Heart right ventricle (tissue), 16 donors: Measurements from ENCODE around the gene ABHD17B. TPM values are rescaled to one million over a fixed set of nuclear protein-coding genes. Genes with fewer than 3 reads are reported as not detected.

ENCODE experiments used
- ATAC-seq, 8 donors: fragments of 200-7000 bp; cut with Tn5 transposase; one replicate each; pipeline ENCODE4 v1.9.1; 2020; ENCODE audit warnings: mild to moderate bottlenecking in 8 of 8, moderate library complexity in 8 of 8, moderate number of reproducible peaks in 1 of 8
- DNase-seq, 2 donors: peaks; one replicate each; pipeline ENCODE4 v3.0.0-alpha.2; 2020
- H3K27ac ChIP-seq, 10 donors: fragments of 200-600 bp; sonication (generic) in 2 of 10; one replicate each; pipeline versions ENCODE4 v1.5.0 to v1.8.0; 2020 to 2022; ENCODE audit warnings: mild to moderate bottlenecking in 3 of 10
- H3K27me3 ChIP-seq, 7 donors: fragments of 200-600 bp; one replicate each; pipeline ENCODE4 v1.8.0; 2021 to 2022; ENCODE audit warnings: mild to moderate bottlenecking in 2 of 7
- H3K36me3 ChIP-seq, 9 donors: fragments of 200-600 bp; sonication (generic) in 1 of 9; one replicate each; pipeline versions ENCODE4 v1.5.0 to v1.8.0; 2020 to 2022; ENCODE audit warnings: mild to moderate bottlenecking in 2 of 9
- H3K4me1 ChIP-seq, 9 donors: fragments of 200-600 bp; sonication (generic) in 1 of 9; one replicate each; pipeline versions ENCODE4 v1.5.0 to v1.8.0; 2020 to 2022; ENCODE audit warnings: mild to moderate bottlenecking in 4 of 9
- H3K4me3 ChIP-seq, 10 donors: fragments of 200-600 bp; sonication (generic) in 2 of 10; one replicate each; pipeline versions ENCODE4 v1.5.0 to v1.8.0; 2020 to 2022; ENCODE audit warnings: mild to moderate bottlenecking in 7 of 10, moderate library complexity in 2 of 10
- H3K9me3 ChIP-seq, 11 donors: fragments of 200-600 bp in 10 of 11; sonication (generic) in 2 of 11; one replicate each; pipeline versions ENCODE4 v1.5.0 to v1.8.0; 2013 to 2022; ENCODE audit warnings: mild to moderate bottlenecking in 2 of 11, control low read depth in 1 of 11, moderate library complexity in 1 of 11
- WGBS, 2 donors: extraction: QIAGEN DNeasy Blood & Tissue Kit; methylation state at CpG; one replicate each; pipeline ENCODE4 v1.1.7; 2013; ENCODE audit warnings: inconsistent platforms in 1 of 2; 5-methylcytosine and 5-hydroxymethylcytosine counted together
- intact Hi-C, 10 donors: fragments of 100-400 bp; cut with DNase I; formaldehyde crosslinking; loops; one replicate each; pipeline versions ENCODE4 v1.11.1 to v1.14.2; 2022
- polyA plus RNA-seq, 2 donors: library from polyadenylated mRNA; stranded (reverse); fragments of 200-250 nt; gene quantifications; one replicate each; pipeline ENCODE4 v1.2.3, GENCODE V29; 2013
- total RNA-seq, 10 donors: library from RNA; stranded (reverse); fragmentation: NEBNext Ultra II Directional in 3 of 10; extraction: Animal tissue kit (Norgen Biotek cat#: 25700) in 3 of 10; gene quantifications; one replicate each; pipeline versions ENCODE4 v1.2.1 to v1.2.4, GENCODE V29; 2021 to 2023
- TF ChIP-seq, protein P1 (sequence below), 9 donors: fragments of 200-600 bp; sonication (generic) in 2 of 9; IDR thresholded peaks; one replicate each; pipeline versions ENCODE4 v1.5.0 to v1.8.0; 2021 to 2022; ENCODE audit warnings: antibody characterized with exemption in 9 of 9, mild to moderate bottlenecking in 5 of 9, moderate library complexity in 1 of 9
- donor health status: Arrhythmogenic right ventricular cardiomyopathy.
- donor health status: ischemic (EF 13 %, LVEDD 7.1; RV severe dilation, severe dysfunction).
- donor health status: healthy with polysubstance abuse.
- donor health status: DM: no; HTN: yes; CAD: no.
- donor health status: DM: no; HTN: no; CAD: no.
- donor health status: ischemic (EF 25% LVEDD 6.9; RV normal size, moderate dysfunction).
- donor health status: ischemic (EF 25% LVEDD 5.7; RV mildly dilated, moderate dysfunction).
- donor health status: healthy.
- donor health status: DM: yes; HTN: yes; CAD: no.
- donor health status: Ischemic cardiomyopathy.
- donor health status: ischemic (EF 35%, LVEDD 5.7; RV mildly dilated, moderate dysfunction).
- donor health status: nonischemic (EF 11% LVEDD 7.7; RV severe dilation, severe dysfunction).
- donor health status: DM: yes; HTN: yes; CAD: no.
- donor health status: PGD.
- donor health status: ischemic (EF 29% LVEDD 5.4; RV normal size, mild dysfunction).
- donor health status: nonischemic (EF 23%, LVEDD 6.1; RV moderate dilation, normal function).

The ABHD17B gene
- total and polyA plus RNA-seq, 12 donors = 2.6 to 14.8 (median 9.6) TPM

DNA sequence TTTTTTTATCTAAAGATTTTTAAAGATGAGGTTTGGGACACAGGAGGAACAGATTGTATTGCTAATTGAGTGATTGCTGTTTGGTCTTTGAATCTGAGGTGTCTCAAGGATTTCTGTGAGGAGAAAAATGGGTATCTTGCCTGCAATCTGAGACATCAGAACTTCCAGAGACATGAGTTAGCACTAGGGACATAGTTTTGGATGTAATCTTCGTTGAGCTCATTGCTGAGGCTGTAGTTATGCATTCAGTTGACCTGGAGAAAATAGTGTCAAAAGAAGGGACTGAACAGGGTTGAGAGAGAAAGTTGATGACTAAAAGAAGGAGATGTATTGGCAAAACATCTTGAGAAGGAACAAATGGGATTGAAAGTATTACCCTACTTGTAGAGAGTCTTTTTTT is 25.1 kb upstream of the ABHD17B start:
- WGBS, 2 donors = 52 to 67% methylated on average over 1 of the region's 1 CpG
- Histone ChIP-seq H3K9me3 (no peaks in the 10 kb centered on the region), H3K27me3 (no peaks in the 10 kb centered on the region), H3K36me3 (no peaks in the 10 kb centered on the region), H3K4me3 (no peak overlapping the region), H3K27ac (no peak overlapping the region), H3K4me1 (peaks cover 0 to 10% (median 0%) of the 10 kb centered on the region in 9 donors)
- intact Hi-C loops = no loop called here
- TF ChIP-seq, protein P1, sequence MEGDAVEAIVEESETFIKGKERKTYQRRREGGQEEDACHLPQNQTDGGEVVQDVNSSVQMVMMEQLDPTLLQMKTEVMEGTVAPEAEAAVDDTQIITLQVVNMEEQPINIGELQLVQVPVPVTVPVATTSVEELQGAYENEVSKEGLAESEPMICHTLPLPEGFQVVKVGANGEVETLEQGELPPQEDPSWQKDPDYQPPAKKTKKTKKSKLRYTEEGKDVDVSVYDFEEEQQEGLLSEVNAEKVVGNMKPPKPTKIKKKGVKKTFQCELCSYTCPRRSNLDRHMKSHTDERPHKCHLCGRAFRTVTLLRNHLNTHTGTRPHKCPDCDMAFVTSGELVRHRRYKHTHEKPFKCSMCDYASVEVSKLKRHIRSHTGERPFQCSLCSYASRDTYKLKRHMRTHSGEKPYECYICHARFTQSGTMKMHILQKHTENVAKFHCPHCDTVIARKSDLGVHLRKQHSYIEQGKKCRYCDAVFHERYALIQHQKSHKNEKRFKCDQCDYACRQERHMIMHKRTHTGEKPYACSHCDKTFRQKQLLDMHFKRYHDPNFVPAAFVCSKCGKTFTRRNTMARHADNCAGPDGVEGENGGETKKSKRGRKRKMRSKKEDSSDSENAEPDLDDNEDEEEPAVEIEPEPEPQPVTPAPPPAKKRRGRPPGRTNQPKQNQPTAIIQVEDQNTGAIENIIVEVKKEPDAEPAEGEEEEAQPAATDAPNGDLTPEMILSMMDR (IDR thresholded peaks at IDR 0.05) = no peak
- DNase-seq (no peak), ATAC-seq (no peak)

DNA sequence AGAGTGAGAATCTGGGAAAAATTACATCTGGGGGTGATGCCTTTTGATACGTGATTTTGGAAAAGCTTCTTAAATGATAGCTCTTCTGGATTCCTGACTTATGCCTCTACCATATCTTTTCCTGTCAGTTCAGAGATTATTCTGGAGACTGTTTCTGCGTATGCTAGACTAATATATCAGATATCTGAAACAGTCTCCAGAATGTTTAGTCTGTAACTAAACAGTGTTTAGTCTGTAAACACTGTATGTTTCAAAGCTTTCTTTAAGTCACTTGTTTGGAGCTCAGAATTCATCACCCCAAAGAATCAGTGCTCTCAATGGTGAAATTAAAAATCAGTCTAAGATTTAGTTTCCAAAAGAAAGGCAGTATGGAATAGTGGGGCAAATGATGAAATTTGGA is 20.2 kb upstream of the ABHD17B start:
- TF ChIP-seq, protein P1 (IDR thresholded peaks at IDR 0.05) = no peak
- Histone ChIP-seq H3K4me3 (no peak overlapping the region), H3K36me3 (no peaks in the 10 kb centered on the region), H3K27me3 (no peaks in the 10 kb centered on the region), H3K27ac (no peak overlapping the region), H3K9me3 (no peaks in the 10 kb centered on the region), H3K4me1 (peaks cover 0 to 8% (median 0%) of the 10 kb centered on the region in 9 donors)
- DNase-seq (no peak), ATAC-seq (no peak)
- intact Hi-C loops = no loop called here
- WGBS, 2 donors = 81% methylated on average over 2 of the region's 2 CpGs

DNA sequence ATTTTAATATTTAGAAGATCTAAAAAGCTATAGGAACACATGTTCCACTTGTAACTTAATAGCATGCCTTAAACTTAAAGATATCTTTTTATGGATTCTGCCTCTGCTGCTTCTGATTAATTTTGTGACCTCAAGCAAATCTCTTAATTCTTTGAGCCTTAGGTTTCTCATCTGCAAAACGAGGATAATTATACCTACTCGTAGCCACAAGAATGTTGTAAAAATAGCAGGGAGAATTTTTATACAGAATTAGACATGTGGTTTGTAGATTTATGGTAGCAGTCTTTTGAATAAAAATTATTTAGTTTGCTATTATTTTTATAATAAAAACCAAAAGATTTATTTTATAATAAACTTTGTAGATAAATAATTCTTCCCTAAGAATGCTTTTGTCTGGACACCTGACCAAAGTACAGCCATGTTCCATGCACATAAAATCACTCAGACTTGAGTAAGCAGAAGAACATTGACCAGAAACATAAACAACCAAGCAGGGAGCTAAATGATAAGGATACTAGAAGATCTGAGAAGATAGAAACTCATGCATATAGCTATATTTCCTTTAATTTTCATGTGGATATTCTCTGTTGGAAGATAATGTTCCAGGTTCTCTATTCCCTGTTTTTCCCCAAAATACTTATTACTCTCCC is 18.9 kb upstream of the ABHD17B start:
- Histone ChIP-seq H3K27ac (no peak overlapping the region), H3K4me3 (no peak overlapping the region), H3K36me3 (no peaks in the 10 kb centered on the region), H3K4me1 (peaks cover 0 to 6% (median 0%) of the 10 kb centered on the region in 9 donors), H3K27me3 (no peaks in the 10 kb centered on the region), H3K9me3 (no peaks in the 10 kb centered on the region)
- 71 to 83% methylated on average over 2 of the region's 2 CpGs for whole genome bisulfite sequencing, 2 donors
- intact Hi-C loops = no loop called here
- TF ChIP-seq, protein P1 (IDR thresholded peaks at IDR 0.05) = no peak
- no peak for ATAC-seq
- no peak for DNase-seq

DNA sequence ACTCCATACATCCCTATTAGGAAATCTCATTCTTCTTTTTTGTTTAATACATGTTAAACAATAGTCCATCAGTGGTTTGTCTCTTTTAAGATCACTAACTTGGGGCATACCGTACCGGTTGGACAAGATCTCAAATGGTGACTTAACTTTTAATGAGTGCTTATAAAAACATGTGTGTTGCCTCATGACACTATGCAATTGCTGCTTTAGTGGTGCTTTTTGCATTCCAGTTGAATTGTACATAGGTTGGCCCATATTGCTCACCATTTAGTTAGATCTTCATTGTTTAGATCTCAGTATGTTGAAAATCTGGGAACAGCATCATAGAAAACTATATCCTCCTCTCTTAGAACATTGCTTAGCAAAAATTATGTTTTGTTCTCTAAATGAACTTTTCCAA is 18.2 kb upstream of the ABHD17B start:
- H3K27me3 ChIP-seq = no peaks in the 10 kb centered on the region
- no peak overlapping the region for H3K27ac ChIP-seq
- no peaks in the 10 kb centered on the region for H3K36me3 ChIP-seq
- ATAC-seq = no peak
- WGBS, 2 donors = 97 to 99% methylated on average over 2 of the region's 2 CpGs
- intact Hi-C loops = no loop called here
- peaks cover 0 to 10% (median 0%) of the 10 kb centered on the region in 9 donors for H3K4me1 ChIP-seq
- DNase-seq = no peak
- no peak overlapping the region for H3K4me3 ChIP-seq
- TF ChIP-seq, protein P1 (IDR thresholded peaks at IDR 0.05) = no peak
- no peaks in the 10 kb centered on the region for H3K9me3 ChIP-seq
